Right atrium auricular region (tissue), 2 donors: ENCODE measurements around the gene PERM1. TPM values are rescaled to one million over a fixed set of nuclear protein-coding genes. Genes with fewer than 3 reads are reported as not detected.

ENCODE experiments used
- DNase-seq: peaks from one replicate; pipeline ENCODE4 v3.0.0-alpha.2; 2019; ENCODE audit warnings: low spot score
- H3K27ac ChIP-seq, 2 donors: fragments of 200-600 bp; sonication (generic); 1 replicate in 1 of 2; 2 replicates in 1 of 2; pipeline ENCODE4 v1.5.1; 2016 to 2019
- H3K27me3 ChIP-seq, 2 donors: fragments of 200-600 bp; sonication (generic); one replicate each; pipeline versions ENCODE4 v1.5.1 to v1.6.0; 2017 to 2019
- H3K36me3 ChIP-seq: fragments of 200-600 bp; sonication (generic); one replicate; pipeline ENCODE4 v1.5.1; 2016
- H3K4me1 ChIP-seq, 2 donors: fragments of 200-600 bp; sonication (generic); one replicate each; pipeline versions ENCODE4 v1.5.1 to v1.6.0; 2017 to 2019
- H3K4me3 ChIP-seq, 2 donors: fragments of 200-600 bp; sonication (generic); 1 replicate in 1 of 2; 2 replicates in 1 of 2; pipeline ENCODE4 v1.5.1; 2017 to 2019; ENCODE audit warnings: mild to moderate bottlenecking in 1 of 2, moderate library complexity in 1 of 2
- H3K9me3 ChIP-seq, 2 donors: fragments of 200-600 bp; sonication (generic); one replicate each; pipeline ENCODE4 v1.5.1; 2019
- total RNA-seq, 2 donors: library from RNA; depleted of rRNA; stranded (reverse); fragments of >200 nt; gene quantifications; one replicate each; pipeline ENCODE4 v1.1.0, GENCODE V29; 2016
- TF ChIP-seq, protein P1 (sequence below), 2 donors: fragments of 200-600 bp; sonication (generic); IDR thresholded peaks; one replicate each; pipeline ENCODE4 v1.5.1; 2019; ENCODE audit warnings: antibody characterized with exemption in 2 of 2

The PERM1 gene
- total RNA-seq, 2 donors from 2014 or later, result 22.0 to 61.8 TPM

DNA sequence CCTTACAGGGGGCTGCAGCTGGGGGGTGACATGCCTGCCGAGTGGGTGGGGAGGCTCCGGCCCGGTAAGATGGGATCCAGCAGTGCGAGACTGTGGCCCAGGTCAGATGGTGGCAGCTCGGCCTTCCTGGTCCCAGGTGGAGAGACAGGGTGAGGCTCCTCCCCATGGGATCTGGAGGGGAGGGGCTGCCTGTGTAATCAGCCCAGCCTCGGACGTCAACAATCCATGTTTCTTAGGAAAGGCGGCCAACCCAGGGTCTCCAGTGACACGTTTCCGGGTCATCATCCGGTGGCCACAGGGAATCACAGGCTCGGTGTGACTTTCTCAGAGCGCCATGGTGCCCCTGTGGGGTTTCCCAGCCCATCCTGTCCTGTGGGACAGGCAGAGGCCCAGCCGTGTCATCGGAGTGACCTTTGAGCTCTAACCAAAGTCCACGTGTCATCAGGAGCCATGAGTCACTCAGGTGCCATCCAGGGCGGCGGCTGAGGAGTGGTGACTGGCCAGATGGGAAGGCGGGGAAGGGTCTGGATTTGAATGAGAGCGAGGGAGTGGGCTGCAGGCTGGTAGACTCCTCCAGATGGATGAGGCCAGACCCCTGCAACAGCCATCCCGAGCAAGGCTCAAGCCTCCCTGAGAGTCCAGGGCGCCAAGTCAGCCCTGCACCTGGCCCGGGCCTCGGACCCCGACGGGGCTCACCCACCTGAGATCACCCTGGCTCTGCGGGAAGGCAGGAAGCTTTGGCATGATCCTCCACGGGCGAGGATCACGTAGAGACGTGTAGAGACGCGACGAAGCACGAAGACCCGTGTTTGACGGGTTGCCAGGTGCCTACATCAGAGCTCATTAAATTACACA lies 24.6 kb upstream of the PERM1 start:
- DNase-seq, result no peak
- Histone ChIP-seq H3K36me3 (no peaks in the 10 kb centered on the region), H3K9me3 (no peaks in the 10 kb centered on the region), H3K27me3 (no peaks in the 10 kb centered on the region), H3K4me1 (peaks cover 0 to 31% of the 10 kb centered on the region in 2 donors), H3K27ac (no peak overlapping the region), H3K4me3 (no peak overlapping the region)
- TF ChIP-seq, protein P1, sequence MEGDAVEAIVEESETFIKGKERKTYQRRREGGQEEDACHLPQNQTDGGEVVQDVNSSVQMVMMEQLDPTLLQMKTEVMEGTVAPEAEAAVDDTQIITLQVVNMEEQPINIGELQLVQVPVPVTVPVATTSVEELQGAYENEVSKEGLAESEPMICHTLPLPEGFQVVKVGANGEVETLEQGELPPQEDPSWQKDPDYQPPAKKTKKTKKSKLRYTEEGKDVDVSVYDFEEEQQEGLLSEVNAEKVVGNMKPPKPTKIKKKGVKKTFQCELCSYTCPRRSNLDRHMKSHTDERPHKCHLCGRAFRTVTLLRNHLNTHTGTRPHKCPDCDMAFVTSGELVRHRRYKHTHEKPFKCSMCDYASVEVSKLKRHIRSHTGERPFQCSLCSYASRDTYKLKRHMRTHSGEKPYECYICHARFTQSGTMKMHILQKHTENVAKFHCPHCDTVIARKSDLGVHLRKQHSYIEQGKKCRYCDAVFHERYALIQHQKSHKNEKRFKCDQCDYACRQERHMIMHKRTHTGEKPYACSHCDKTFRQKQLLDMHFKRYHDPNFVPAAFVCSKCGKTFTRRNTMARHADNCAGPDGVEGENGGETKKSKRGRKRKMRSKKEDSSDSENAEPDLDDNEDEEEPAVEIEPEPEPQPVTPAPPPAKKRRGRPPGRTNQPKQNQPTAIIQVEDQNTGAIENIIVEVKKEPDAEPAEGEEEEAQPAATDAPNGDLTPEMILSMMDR (IDR thresholded peaks at IDR 0.05), result no peak

DNA sequence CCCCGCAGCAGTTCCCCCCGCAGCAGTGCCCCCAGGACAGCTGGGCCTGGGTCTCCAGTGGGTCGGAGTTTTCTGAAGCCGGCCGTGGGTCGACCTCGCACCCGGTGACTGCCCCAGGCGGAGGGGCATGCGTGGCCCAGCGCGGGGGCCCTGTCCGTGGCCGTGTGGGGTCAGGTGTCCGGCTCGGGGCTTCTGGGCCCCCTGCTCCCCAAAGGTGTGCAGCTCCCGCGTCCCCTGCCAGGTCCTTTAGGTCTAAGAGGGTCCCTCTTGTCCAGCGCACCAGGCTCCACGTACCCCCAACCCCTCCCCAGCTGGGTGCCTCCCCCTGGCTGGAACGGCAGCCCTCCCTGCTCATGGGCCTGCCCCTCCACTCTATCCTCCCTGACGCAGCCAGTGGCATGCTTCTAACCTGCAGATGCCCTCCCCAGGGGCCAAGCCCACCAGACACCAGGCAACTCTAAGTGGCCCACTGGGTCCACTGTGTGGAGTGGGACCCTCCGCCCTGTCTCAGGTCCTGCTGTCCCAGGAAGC lies 23.9 kb upstream of the PERM1 start:
- H3K36me3 ChIP-seq, result no peaks in the 10 kb centered on the region
- no peak for DNase-seq
- TF ChIP-seq, protein P1 (IDR thresholded peaks at IDR 0.05), result no peak
- H3K4me1 ChIP-seq, result peaks cover 0 to 38% of the 10 kb centered on the region in 2 donors
- H3K27me3 ChIP-seq, result no peaks in the 10 kb centered on the region
- H3K4me3 ChIP-seq, result no peak overlapping the region
- peak overlapping the region; percentile 37 to 45 for H3K27ac ChIP-seq
- H3K9me3 ChIP-seq, result no peaks in the 10 kb centered on the region

DNA sequence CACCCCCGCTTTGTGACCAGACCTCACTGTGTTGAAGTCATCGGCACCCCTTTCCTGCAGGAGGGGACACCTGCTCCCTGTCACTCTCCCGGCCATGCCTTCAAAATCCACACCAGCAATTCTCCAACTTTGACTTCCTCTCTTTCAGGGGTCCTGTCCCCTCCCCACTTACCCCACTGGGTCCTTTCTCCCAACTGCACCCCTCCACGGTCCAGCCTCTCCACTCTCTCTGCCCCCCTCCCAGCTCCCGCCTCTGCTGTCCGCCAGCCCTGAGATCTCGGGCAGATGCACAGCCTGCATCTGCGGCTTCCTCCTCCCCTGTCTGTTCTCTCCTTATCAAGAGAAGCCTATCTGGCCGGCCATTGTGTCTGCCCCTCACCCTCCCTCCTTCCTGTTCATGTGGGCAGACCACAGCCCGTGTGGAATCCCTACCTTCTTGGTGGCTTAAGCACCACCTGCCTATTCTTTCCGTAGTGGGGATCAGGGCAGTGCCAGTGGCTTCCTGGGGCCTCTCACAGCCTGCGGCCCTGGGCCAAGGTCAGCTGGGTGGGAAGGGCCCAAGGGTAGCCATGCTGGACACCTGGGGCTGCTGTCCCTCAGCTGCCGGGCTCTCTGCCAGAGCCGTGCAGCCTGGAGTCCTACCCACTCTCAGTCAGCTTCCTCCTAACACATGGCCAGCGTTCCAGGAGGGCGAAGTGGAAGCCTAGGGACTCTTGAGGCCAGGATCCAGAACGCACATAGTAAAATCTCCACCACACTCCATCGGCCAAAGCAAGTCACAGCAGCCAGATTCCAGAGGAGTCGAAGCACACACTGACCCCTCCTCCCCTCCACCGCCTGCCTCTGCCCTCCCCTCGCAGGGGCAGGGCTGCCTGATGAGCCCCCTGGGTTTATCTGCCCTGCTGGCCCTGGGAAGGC lies 23.1 kb upstream of the PERM1 start:
- no peaks in the 10 kb centered on the region for H3K9me3 ChIP-seq
- H3K27ac ChIP-seq, result peak overlapping the region; percentile 37 to 45
- peaks cover 0 to 44% of the 10 kb centered on the region in 2 donors for H3K4me1 ChIP-seq
- no peak for DNase-seq
- H3K36me3 ChIP-seq, result no peaks in the 10 kb centered on the region
- no peaks in the 10 kb centered on the region for H3K27me3 ChIP-seq
- TF ChIP-seq, protein P1 (IDR thresholded peaks at IDR 0.05), result no peak
- no peak overlapping the region for H3K4me3 ChIP-seq

DNA sequence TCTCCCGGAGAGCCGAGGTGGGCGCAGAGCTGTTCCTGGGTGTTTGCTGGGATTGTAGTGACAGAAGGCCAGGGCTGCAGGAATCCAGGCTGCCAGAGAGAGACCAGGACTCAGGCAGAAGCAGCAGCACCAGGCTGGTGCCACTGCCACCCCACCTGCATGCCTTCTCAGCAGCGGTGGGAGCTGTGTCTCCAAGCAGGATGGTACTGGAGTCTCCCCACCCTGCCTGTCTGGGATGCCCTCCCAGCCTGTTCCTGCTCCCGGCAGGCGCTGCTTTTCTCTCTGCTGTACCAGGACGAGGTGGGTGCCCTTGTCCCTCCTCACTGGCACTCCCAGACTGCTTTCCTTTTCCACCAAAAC lies 22.5 kb upstream of the PERM1 start:
- Histone ChIP-seq H3K9me3 (no peaks in the 10 kb centered on the region), H3K4me1 (peaks cover 0 to 46% of the 10 kb centered on the region in 2 donors), H3K27ac (peak overlapping the region in 1 of 2 donors; percentile 37), H3K27me3 (no peaks in the 10 kb centered on the region), H3K4me3 (no peak overlapping the region), H3K36me3 (no peaks in the 10 kb centered on the region)
- TF ChIP-seq, protein P1 (IDR thresholded peaks at IDR 0.05), result no peak
- no peak for DNase-seq

DNA sequence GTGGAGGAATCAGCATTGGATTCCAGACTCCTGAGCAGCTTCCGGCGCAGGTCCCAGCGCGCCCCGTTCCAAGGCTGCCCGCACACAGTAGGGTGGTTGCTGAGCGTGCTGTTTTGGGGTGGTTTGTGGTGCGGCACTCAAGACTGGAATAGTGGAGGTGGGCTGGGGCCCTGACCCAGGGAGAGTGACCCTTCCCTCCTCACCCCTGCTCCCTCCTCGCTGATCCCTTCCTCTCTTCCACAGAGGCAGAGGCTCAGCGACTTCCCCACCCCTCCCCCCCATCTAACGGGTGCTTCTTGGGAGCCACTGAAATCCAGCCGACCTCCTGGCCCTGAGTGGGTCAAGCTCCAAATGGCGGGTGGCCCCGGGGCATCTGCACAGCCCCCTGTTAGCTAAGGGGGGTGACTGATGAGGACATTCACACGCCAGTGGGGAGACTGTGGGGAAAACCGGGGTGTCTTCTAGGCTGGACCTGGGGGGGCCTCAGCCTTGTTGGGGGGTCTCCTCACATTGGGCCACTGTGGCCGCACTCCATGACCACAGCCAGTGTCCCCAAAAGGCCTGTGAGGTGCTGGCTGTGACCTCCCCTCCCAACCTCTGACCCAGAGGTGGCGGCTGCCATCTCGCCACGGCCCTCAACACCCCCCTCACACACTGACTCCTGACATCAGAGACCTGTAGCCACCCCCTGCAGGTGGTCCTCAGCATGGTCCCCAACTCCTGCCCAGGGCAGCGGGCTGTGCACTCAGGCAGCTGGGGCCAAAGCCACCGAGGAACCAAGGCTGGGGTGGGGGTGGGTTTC lies 21.9 kb upstream of the PERM1 start:
- H3K27ac ChIP-seq, result no peak overlapping the region
- no peak for DNase-seq
- TF ChIP-seq, protein P1 (IDR thresholded peaks at IDR 0.05), result no peak
- peaks cover 0 to 52% of the 10 kb centered on the region in 2 donors for H3K4me1 ChIP-seq
- no peaks in the 10 kb centered on the region for H3K27me3 ChIP-seq
- no peaks in the 10 kb centered on the region for H3K36me3 ChIP-seq
- H3K4me3 ChIP-seq, result no peak overlapping the region
- no peaks in the 10 kb centered on the region for H3K9me3 ChIP-seq
